Tibial artery (tissue), 4 donors: ENCODE data around the gene RANBP3.
"Not testable (repeated sequence)": the region's sequence is repeated elsewhere in the genome, so short reads cannot be mapped to it uniquely, and the experiment has no call there.

Experiments
- DNase-seq, 2 donors: peaks; one replicate each; pipeline ENCODE4 v3.0.0-alpha.2; 2019
- H3K27ac ChIP-seq, 2 donors: fragments of 200-600 bp; sonication (generic) in 1 of 2; 1 replicate in 1 of 2; 2 replicates in 1 of 2; pipeline ENCODE4 v1.5.1; 2018 to 2019; ENCODE audit warnings: mild to moderate bottlenecking in 1 of 2
- H3K27me3 ChIP-seq, 2 donors: fragments of 200-600 bp; sonication (generic) in 1 of 2; one replicate each; pipeline versions ENCODE4 v1.5.1 to v1.6.0; 2016 to 2019
- H3K36me3 ChIP-seq, 3 donors: fragments of 200-600 bp; sonication (generic) in 2 of 3; one replicate each; pipeline ENCODE4 v1.5.1; 2016 to 2019; ENCODE audit warnings: mild to moderate bottlenecking in 2 of 3
- H3K4me1 ChIP-seq, 4 donors: fragments of 200-600 bp; sonication (generic) in 2 of 4; 1 replicate in 3 of 4; 2 replicates in 1 of 4; pipeline ENCODE4 v1.5.1; 2016 to 2019
- H3K4me3 ChIP-seq, 2 donors: fragments of 200-600 bp; sonication (generic) in 1 of 2; 1 replicate in 1 of 2; 2 replicates in 1 of 2; pipeline ENCODE4 v1.5.1; 2018 to 2019; ENCODE audit warnings: mild to moderate bottlenecking in 2 of 2
- H3K9me3 ChIP-seq, 3 donors: fragments of 200-600 bp; sonication (generic) in 1 of 3; one replicate each; pipeline ENCODE4 v1.5.1; 2016 to 2019
- CTCF ChIP-seq, 2 experiments: fragments of 200-600 bp in 1 of 2; fragments of 450-650 bp in 1 of 2; IDR thresholded peaks; one replicate each; pipeline ENCODE4 v1.5.1; 2017 to 2019; ENCODE audit warnings: antibody characterized with exemption in 2 of 2, mild to moderate bottlenecking in 1 of 2, moderate library complexity in 1 of 2
- intact Hi-C: fragments of 100-400 bp; cut with DNase I; formaldehyde crosslinking; loops from one replicate; pipeline ENCODE4 v1.15.0; 2023; ENCODE audit warnings: low total_unique reads

RANBP3 gene

GRCh38 chr19:6011206-6011605 is 33.3 kb upstream of the RANBP3 start:
- intact Hi-C loops: no loop called here
- no peaks in the 10 kb centered on the region for H3K27me3 ChIP-seq
- no peak for DNase-seq

DNA sequence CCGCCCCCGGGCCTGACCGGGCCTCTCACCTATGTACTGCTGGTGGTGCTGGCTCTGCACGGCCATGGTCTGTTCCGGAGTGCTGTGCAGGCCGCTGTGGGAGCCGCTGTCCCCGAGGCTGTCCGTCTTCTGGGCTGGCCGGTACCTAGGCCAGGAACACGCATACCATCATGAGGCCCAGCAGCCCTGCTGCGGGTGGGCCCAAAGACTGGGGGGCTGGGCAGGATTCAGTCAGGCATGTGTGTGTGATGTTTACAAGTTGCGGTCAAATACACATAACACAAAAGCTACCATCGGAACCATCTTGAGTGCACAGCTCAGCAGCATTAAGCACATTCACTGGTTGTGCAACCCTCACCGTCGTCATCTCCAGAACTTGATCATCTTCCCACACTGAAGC is 32.2 kb upstream of the RANBP3 start:
- Histone ChIP-seq H3K9me3 (no peaks in the 10 kb centered on the region), H3K36me3 (peaks cover 13 to 81% (median 63%) of the 10 kb centered on the region in 3 donors), H3K27me3 (no peaks in the 10 kb centered on the region), H3K4me3 (no peak overlapping the region), H3K4me1 (no peaks in the 10 kb centered on the region), H3K27ac (no peak overlapping the region)
- no peak for TF ChIP-seq CTCF (IDR thresholded peaks at IDR 0.05)
- no peak for DNase-seq
- intact Hi-C loops: no loop called here

More at GRCh38 chr19:6011206-6011605, 33.3 kb upstream of the RANBP3 start:
- Histone ChIP-seq H3K27ac (no peak overlapping the region), H3K36me3 (peaks cover 13 to 75% (median 60%) of the 10 kb centered on the region in 3 donors), H3K4me1 (no peaks in the 10 kb centered on the region), H3K4me3 (no peak overlapping the region), H3K9me3 (no peaks in the 10 kb centered on the region)
- no peak for TF ChIP-seq CTCF (IDR thresholded peaks at IDR 0.05)

- Histone ChIP-seq H3K27ac (no peak overlapping the region), H3K9me3 (no peaks in the 10 kb centered on the region), H3K4me1 (no peaks in the 10 kb centered on the region), H3K36me3 (peaks cover 20 to 85% (median 70%) of the 10 kb centered on the region in 3 donors), H3K4me3 (no peak overlapping the region), H3K27me3 (no peaks in the 10 kb centered on the region)
- DNase-seq: no peak
- intact Hi-C loops: no loop called here
- no peak for TF ChIP-seq CTCF (IDR thresholded peaks at IDR 0.05)
These were observed 29.9 kb upstream of the RANBP3 start for GRCh38 chr19:6007866-6008265.

- Histone ChIP-seq H3K36me3 (peaks cover 28 to 87% (median 71%) of the 10 kb centered on the region in 3 donors), H3K4me1 (no peaks in the 10 kb centered on the region), H3K27me3 (no peaks in the 10 kb centered on the region), H3K4me3 (no peak overlapping the region), H3K9me3 (no peaks in the 10 kb centered on the region), H3K27ac (no peak overlapping the region)
- intact Hi-C loops: no loop called here
- no peak for DNase-seq
- no peak for TF ChIP-seq CTCF (IDR thresholded peaks at IDR 0.05)
These were observed 29.0 kb upstream of the RANBP3 start for GRCh38 chr19:6006896-6007295.

DNA sequence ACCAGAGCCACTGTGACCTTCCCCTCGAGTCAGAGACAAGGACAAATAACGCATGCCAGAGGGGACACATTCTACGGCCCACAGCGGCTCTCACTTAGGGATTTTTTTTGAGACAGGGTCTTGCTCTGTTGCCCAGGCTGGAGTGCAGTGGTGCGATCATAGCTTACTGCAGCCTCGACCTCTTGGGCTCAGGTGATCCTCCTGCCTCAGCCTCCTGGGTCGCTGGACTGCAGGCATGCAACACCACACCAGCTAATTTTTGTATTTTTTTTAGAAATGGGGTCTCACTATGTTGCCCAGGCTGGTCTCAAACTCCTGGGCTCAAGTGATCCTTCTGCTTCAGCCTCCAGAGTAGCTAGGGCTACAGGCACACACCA is 28.1 kb upstream of the RANBP3 start:
- H3K9me3 ChIP-seq, H3K27me3 ChIP-seq, intact Hi-C loops, H3K4me3 ChIP-seq, H3K4me1 ChIP-seq, DNase-seq, H3K27ac ChIP-seq: not testable (repeated sequence)
- peaks cover 33 to 87% (median 72%) of the 10 kb centered on the region in 3 donors for H3K36me3 ChIP-seq

GRCh38 chr19:6005321-6006069 is 27.6 kb upstream of the RANBP3 start:
- no peaks in the 10 kb centered on the region for H3K27me3 ChIP-seq
- intact Hi-C loops: no loop called here
- H3K4me1 ChIP-seq: no peaks in the 10 kb centered on the region
- peaks cover 38 to 88% (median 77%) of the 10 kb centered on the region in 3 donors for H3K36me3 ChIP-seq
- H3K27ac ChIP-seq: no peak overlapping the region
- TF ChIP-seq CTCF (IDR thresholded peaks at IDR 0.05): no peak
- H3K9me3 ChIP-seq: no peaks in the 10 kb centered on the region
- H3K4me3 ChIP-seq: no peak overlapping the region
- DNase-seq: no peak
